ENCODE measurements around the gene LASP1NB.
"Not testable (repeated sequence)": the region's sequence is repeated elsewhere in the genome, so short reads cannot be mapped to it uniquely, and the experiment has no call there.

The LASP1NB gene

GRCh38 chr17:38897671-38898290 lies 27.6 kb upstream of the LASP1NB start:
- DNase-seq: no peak

DNA sequence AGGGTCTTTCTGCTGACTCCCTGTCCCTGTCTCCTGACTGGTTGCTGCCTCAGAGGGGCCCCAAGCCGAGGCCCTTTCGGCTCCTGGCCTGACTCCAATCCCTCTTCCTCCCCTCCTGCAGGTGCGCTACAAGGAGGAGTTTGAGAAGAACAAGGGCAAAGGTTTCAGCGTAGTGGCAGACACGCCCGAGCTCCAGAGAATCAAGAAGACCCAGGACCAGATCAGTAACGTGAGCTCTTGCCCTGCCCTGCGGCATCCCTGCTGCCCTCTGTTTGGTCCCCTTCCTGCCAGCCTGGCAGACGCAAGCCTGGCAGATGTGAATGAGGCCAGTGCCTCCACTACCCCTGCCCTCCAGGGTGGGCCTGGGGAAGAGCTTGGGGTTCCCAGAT lies 27.1 kb upstream of the LASP1NB start:
- DNase-seq: peak; percentile 32

DNA sequence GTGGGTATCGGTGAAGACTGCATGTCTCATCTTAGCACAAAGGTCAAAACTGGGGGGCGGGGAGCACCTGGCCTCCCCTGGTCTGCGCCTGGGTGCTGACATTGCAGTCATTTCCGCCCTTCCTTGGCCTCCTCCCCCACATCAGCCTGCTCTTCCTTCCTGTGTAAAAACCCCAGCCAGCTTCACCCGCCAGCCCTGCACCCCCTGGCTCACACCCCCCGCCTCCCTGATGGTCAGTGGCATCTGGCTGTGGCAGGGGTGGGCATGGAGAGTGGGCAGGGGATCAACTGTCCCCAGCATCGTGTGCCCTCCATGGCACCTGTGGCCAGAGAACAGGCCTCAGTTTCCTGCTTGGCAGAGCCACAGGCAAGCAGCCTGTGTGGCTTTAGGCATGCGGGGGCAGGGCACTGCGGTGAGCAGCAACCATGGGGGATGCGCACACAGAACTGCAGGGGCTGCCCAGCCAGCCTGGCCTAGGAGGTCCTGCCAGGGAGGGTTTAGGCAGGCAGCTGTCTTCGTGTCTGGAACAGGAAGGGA lies 26.5 kb upstream of the LASP1NB start:
- DNase-seq: peak; percentile 86

- DNase-seq: no peak
Measured at GRCh38 chr17:38899421-38899820, 26.0 kb upstream of the LASP1NB start.

DNA sequence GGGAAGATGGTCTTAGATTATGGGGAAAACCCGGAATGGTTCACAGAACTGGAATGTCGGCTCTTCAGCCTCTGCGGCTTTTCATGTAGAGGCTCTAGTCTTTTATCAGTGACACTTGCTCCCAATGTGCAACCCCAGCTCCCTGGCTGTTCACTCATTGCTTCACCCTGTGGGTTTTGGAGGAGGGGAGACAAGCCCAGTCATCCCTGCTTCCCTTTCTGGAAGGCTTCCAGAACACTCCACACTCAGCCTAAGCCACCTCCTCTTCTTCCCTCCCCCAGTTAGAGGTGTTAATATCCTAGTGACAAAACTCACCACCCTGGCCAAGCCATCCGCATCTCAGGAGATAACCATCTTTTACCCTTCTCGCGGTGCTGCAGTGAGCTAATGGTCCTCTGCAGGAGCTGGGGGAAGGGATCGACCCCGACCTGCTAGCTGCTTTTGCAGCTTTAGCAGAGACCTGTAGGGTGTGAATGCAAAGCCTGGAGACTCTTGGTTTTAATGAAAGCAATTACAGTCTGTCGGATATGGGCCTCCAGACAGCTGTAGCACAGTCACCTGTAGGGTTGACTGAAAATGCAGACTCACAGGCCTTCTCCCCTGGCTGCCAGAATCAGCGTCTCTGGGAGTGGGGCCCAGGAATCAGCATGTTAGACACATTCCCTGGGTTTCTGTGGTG lies 24.3 kb upstream of the LASP1NB start:
- DNase-seq: peak; percentile 62

GRCh38 chr17:38903404-38903803 lies 22.0 kb upstream of the LASP1NB start:
- no peak for DNase-seq

DNA sequence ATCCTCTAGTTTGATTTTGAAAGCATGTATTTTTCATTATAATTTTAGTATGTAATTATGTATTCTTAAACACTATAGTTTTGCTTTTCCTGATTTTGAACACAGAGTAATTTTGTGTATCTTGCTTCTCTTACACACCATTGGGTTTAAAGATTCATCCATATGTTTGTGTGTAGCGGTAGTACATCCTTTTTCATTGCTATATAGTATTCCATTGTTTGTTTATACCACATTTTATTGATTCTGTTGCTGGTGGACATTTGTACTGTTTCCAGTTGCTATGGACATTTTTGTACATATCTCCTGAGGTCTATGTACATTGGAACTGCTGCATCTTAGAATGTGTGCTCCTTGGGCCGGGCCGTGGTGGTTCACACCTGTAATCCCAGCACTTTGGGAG lies 20.5 kb upstream of the LASP1NB start:
- no peak for DNase-seq

GRCh38 chr17:38905375-38905774 lies 20.0 kb upstream of the LASP1NB start:
- no peak for DNase-seq

GRCh38 chr17:38906460-38907228 lies 18.8 kb upstream of the LASP1NB start:
- DNase-seq: no peak

- no peak for DNase-seq
Measured at GRCh38 chr17:38907930-38908675, 17.3 kb upstream of the LASP1NB start.

DNA sequence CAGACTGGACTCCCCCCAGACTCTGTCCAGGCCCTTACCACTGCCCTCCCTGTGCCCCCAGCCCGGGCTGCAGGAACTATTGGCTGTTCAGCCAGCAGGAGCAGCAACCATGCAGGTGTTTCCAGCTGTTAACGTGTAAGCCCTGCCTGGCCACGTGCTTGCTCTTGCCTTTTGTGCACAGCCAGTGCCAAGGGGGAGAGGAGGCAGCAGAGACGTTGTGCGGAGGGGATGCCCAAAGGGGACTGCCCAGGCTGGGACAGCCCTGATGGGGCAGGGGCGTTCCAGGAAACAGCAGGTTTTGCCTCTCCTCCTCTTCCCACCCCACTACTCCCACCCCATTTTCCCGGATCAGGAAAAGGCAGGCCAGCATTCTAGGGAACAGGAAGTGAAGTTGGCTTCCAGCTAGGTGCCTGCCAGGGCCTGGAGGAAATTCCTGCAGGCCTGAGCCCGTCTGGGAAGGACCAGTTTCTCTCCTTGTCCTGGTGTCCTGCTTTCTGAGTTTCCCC lies 16.7 kb upstream of the LASP1NB start:
- DNase-seq: no peak

GRCh38 chr17:38910325-38910724 lies 15.1 kb upstream of the LASP1NB start:
- no peak for DNase-seq

GRCh38 chr17:38911081-38911730 lies 14.2 kb upstream of the LASP1NB start:
- DNase-seq: no peak

GRCh38 chr17:38911731-38912081 lies 13.7 kb upstream of the LASP1NB start:
- not testable (repeated sequence) for DNase-seq

GRCh38 chr17:38912221-38912813 lies 13.1 kb upstream of the LASP1NB start:
- DNase-seq: no peak

DNA sequence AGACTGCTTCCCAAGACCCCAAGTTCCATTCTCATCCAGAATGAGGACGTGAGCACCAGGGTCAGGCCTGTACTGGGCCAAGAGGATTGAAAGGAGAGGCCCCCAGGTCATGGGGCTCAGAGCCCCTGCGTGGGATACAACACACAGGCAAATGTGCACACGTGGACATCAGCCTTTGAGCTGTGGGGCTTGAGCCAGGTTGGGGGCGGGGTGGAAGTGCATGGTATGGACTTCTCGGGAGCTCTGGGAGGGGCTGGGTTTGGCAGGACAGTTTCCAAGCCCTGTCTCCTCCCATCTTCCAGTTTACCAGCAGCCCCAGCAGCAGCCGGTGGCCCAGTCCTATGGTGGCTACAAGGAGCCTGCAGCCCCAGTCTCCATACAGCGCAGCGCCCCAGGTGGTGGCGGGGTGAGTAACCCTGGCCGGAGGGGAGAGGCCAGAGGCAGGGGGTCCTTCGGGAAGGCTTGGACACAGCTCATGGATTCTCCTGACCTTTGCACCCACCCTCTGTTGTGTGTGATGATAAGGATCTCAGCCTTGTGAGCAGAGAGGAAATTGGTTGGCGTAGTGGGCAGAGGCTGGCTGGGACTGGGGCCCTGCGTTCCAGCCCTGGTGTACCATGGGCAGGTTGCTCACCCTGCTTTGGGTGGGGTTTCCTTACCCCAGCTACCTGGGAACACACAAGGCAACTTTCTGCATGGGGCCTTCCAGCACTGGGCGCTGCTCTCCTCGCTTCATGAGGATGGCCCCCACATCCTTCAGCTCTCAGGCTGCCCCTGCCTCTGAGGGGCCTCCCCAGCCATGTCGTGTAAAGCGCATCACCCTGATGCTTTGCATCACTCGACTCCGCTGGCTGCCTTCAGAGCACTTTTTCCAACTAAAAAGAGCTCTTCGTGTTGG lies 10.4 kb upstream of the LASP1NB start:
- DNase-seq: no peak

- DNase-seq: no peak
Measured at GRCh38 chr17:38915639-38915995, 9.8 kb upstream of the LASP1NB start.

GRCh38 chr17:38916771-38917170 lies 8.6 kb upstream of the LASP1NB start:
- no peak for DNase-seq

- DNase-seq: no peak
Measured at GRCh38 chr17:38917259-38917658, 8.2 kb upstream of the LASP1NB start.

DNA sequence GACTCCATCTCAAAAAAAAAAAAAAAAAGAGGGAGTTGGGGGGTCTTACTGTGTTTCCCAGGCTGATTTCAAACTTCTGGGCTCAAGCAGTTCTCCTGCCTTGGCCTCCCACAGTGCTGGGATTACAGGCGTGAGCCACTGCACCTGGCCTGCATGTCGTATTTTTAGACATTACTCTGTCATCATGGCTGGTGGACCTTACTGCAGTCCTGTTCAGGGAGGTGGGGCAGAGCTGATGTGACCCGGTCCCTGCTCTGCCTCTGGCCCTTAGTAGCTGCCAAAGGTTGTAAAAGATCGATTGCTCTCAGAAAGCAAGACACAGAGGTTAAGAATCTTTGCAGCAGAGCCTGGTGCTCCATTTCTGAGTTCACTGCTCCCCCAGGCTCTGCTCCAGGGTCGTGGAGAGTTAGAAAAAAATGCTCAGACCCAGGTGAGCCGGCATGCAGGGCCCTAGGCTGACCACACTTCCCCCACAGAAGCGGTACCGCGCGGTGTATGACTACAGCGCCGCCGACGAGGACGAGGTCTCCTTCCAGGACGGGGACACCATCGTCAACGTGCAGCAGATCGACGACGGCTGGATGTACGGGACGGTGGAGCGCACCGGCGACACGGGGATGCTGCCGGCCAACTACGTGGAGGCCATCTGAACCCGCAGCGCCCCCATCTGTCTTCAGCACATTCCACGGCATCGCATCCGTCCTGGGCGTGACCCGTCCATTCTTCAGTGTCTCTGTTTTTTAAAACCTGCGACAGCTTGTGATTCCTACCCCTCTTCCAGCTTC lies 7.1 kb upstream of the LASP1NB start:
- no peak for DNase-seq

Measured in CD4-positive, alpha-beta T cell treated with Interleukin-12 subunit alpha and Interleukin-12 subunit beta, for 1 hour (primary cell).